SH-SY5Y (cell line): ENCODE measurements around the gene ACER3.

ENCODE experiments used
- GATA2 ChIP-seq: IDR thresholded peaks from 2 replicates; pipeline ENCODE4 v1.6.1; 2011; ENCODE audit warnings: mild to moderate bottlenecking, low read depth, low read length
- GATA3 ChIP-seq: IDR thresholded peaks from 2 replicates; pipeline ENCODE4 v1.6.1; 2011; ENCODE audit warnings: low read depth, mild to moderate bottlenecking, low read length, moderate library complexity

The ACER3 gene

GRCh38 chr11:77030834-77031414 is 170.2 kb downstream of the ACER3 start:
- no peak for TF ChIP-seq GATA3

- TF ChIP-seq GATA3 (no peak), GATA2 (no peak)
These were observed 170.9 kb downstream of the ACER3 start for GRCh38 chr11:77031599-77031998.

- TF ChIP-seq GATA3, result no peak
- TF ChIP-seq GATA2, result no peak
These were observed 174.3 kb downstream of the ACER3 start for GRCh38 chr11:77035039-77035438.

GRCh38 chr11:77035580-77035979 is 174.9 kb downstream of the ACER3 start:
- TF ChIP-seq GATA3 (no peak), GATA2 (no peak)

DNA sequence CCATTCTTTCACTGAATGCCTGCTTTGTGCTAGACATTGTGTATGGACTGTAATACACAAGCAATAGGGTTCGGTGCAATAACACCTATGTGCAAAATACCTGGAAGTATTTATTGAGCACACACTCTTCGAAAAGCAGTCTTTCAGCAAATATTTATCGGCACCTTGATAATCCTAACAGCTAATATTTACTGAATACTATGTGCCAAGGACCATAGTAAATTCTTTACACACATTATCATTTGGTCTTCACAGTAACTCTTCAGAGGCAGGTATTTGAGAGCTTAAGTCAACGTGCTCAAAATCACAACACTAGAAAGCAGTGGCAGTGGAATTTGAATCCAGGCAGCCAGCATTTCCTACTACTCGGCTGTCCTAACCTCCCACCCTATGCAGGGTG is 175.7 kb downstream of the ACER3 start:
- TF ChIP-seq GATA2, result no peak

DNA sequence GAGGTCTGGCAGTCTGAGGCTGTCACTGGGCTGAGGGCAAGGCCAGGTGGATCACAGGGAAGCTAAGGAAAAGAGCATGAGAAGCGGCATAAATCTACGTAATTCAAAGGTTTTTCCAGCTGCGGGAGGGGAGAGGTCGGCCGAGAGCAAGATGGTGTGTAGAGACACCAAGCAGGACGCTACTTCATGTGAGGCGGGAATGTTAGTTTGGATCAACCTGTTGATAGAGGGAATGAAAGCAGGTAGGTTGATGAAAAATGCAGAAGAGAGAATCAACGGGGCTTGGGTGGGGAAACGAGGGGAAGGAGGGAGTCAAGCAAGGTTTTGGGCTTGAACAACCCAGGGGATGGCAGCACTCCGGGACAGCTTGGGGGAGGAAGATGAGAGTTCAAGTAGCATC is 176.3 kb downstream of the ACER3 start:
- TF ChIP-seq GATA3, result no peak
- TF ChIP-seq GATA2, result no peak

GRCh38 chr11:77038029-77038824 is 177.5 kb downstream of the ACER3 start:
- TF ChIP-seq GATA3 (no peak), GATA2 (no peak)

DNA sequence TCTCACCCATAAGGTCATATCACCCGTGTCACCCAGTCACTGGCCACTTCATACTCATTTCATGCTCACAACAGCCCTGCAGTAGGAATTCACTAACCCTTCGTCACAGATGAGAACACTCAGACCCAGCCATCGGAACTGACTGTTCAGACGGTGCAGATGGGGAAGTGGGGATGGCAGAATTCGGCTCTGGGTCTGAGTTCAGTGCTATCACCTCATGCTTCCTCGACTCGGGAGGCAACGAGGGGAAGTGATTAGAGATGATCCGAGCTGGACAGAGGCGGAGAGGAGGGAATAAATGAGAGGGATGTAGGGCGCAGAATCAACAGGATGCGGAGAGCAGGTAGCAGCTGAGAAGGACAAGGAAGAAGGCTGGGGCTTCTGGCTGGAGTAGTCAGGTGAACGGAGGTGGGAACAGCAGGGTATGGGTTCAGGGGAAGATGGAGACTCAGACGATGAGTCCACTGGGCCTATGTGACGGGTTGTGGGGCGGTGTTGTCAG is 178.2 kb downstream of the ACER3 start:
- TF ChIP-seq GATA2, result no peak
- no peak for TF ChIP-seq GATA3

DNA sequence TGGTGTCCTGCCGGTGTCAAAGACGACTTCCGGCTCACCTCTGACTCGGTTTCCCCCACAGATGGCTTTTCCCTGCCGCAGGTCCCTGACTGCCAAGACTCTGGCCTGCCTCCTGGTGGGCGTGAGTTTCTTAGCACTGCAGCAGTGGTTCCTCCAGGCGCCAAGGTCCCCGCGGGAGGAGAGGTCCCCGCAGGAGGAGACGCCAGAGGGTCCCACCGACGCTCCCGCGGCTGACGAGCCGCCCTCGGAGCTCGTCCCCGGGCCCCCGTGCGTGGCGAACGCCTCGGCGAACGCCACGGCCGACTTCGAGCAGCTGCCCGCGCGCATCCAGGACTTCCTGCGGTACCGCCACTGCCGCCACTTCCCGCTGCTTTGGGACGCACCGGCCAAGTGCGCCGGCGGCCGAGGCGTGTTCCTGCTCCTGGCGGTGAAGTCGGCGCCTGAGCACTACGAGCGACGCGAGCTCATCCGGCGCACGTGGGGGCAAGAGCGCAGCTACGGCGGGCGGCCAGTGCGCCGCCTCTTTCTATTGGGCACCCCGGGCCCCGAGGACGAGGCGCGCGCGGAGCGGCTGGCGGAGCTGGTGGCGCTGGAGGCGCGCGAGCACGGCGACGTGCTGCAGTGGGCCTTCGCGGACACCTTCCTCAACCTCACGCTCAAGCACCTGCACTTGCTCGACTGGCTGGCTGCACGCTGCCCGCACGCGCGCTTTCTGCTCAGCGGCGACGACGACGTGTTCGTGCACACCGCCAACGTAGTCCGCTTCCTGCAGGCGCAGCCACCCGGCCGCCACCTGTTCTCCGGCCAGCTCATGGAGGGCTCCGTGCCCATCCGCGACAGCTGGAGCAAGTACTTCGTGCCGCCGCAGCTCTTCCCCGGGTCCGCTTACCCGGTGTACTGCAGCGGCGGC is 179.0 kb downstream of the ACER3 start:
- no peak for TF ChIP-seq GATA3
- no peak for TF ChIP-seq GATA2

DNA sequence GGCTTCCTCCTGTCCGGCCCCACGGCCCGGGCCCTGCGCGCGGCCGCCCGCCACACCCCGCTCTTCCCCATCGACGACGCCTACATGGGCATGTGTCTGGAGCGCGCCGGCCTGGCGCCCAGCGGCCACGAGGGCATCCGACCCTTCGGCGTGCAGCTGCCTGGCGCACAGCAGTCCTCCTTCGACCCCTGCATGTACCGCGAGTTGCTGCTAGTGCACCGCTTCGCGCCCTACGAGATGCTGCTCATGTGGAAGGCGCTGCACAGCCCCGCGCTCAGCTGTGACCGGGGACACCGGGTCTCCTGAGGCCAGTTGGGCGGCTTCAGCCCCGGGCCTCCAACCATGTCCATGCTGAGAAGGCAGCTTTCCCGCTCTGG is 179.7 kb downstream of the ACER3 start:
- TF ChIP-seq GATA3, result no peak
- TF ChIP-seq GATA2, result no peak

GRCh38 chr11:77040889-77041288 is 180.2 kb downstream of the ACER3 start:
- TF ChIP-seq GATA2 (no peak), GATA3 (no peak)

DNA sequence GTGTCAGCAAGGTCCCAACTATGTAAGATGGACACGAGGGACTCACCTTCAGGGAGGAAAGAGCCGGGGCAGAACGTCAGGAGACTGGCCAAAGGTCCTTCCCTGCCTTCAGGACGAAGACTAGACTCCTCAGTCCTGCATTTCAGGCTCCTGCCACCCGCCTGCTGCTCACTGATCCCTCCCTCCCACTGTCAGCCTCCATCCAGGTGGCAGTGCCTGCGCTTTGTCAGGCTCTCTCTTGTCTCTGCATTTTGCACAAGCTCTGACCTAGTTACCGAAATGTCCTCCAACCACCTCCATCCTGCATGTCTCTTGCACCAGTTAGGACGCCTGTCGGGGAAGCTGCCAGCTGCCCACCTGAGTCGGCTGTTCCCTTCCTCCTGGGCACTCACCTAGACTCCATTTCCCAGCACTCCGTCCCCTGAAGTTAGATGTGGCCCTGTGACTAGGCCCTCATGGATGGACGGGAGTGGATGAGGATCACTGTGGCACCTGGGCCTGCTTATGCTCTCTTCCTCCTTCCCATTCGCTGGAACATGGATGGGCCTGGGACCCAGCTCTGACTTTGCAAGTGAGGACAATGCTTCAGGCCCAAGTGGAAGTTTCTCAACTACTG is 181.5 kb downstream of the ACER3 start:
- TF ChIP-seq GATA2, result no peak
- no peak for TF ChIP-seq GATA3

- TF ChIP-seq GATA2 (no peak), GATA3 (no peak)
These were observed 183.6 kb downstream of the ACER3 start for GRCh38 chr11:77044356-77044755.

- TF ChIP-seq GATA3 (no peak), GATA2 (no peak)
These were observed 184.2 kb downstream of the ACER3 start for GRCh38 chr11:77044886-77045285.

- no peak for TF ChIP-seq GATA2
- TF ChIP-seq GATA3, result no peak
These were observed 185.4 kb downstream of the ACER3 start for GRCh38 chr11:77046060-77046501.
